ENCODE data around the gene VPS16.

GRCh38 chr20:2892376-2892775 lies 51.8 kb downstream of the VPS16 start:
- TF ChIP-seq, protein P1, sequence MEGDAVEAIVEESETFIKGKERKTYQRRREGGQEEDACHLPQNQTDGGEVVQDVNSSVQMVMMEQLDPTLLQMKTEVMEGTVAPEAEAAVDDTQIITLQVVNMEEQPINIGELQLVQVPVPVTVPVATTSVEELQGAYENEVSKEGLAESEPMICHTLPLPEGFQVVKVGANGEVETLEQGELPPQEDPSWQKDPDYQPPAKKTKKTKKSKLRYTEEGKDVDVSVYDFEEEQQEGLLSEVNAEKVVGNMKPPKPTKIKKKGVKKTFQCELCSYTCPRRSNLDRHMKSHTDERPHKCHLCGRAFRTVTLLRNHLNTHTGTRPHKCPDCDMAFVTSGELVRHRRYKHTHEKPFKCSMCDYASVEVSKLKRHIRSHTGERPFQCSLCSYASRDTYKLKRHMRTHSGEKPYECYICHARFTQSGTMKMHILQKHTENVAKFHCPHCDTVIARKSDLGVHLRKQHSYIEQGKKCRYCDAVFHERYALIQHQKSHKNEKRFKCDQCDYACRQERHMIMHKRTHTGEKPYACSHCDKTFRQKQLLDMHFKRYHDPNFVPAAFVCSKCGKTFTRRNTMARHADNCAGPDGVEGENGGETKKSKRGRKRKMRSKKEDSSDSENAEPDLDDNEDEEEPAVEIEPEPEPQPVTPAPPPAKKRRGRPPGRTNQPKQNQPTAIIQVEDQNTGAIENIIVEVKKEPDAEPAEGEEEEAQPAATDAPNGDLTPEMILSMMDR (IDR thresholded peaks at IDR 0.05) = no peak
- TF ChIP-seq POLR2AphosphoS5 (IDR thresholded peaks at IDR 0.05) (no peak), POLR2A (IDR thresholded peaks at IDR 0.05) (no peak)

Measured in gastroesophageal sphincter (tissue), 3 donors.